HG03039 (cell line): ENCODE results near the gene CDK5RAP3.

Experiments used
- ATAC-seq: cut with Tn5 transposase; IDR thresholded peaks from one replicate; pipeline ENCODE4 v1.9.1; 2021; ENCODE audit warnings: mild to moderate bottlenecking, moderate library complexity; ENCODE audit not compliant: unreplicated experiment

CDK5RAP3 gene

GRCh38 chr17:47948706-47949196, 22.2 kb upstream of the CDK5RAP3 start:
- no peak for ATAC-seq

GRCh38 chr17:47949197-47949759, 21.6 kb upstream of the CDK5RAP3 start:
- peak; percentile 52 for ATAC-seq

- ATAC-seq = no peak
These were observed 21.0 kb upstream of the CDK5RAP3 start for GRCh38 chr17:47949946-47950345.

- ATAC-seq = no peak
These were observed 20.5 kb upstream of the CDK5RAP3 start for GRCh38 chr17:47950448-47950847.

- ATAC-seq = no peak
These were observed 18.5 kb upstream of the CDK5RAP3 start for GRCh38 chr17:47952171-47953021.

GRCh38 chr17:47953909-47954308, 17.0 kb upstream of the CDK5RAP3 start:
- no peak for ATAC-seq

- ATAC-seq = no peak
These were observed 15.1 kb upstream of the CDK5RAP3 start for GRCh38 chr17:47955497-47956461.

- no peak for ATAC-seq
These were observed 13.9 kb upstream of the CDK5RAP3 start for GRCh38 chr17:47956791-47957590.

- no peak for ATAC-seq
These were observed 13.1 kb upstream of the CDK5RAP3 start, which contains the start of gene PRR15L for GRCh38 chr17:47957591-47958490. Gene PRR15L, minus strand, starts transcription at chr17:47957883. Its CDS starts 4,649 bp downstream, at chr17:47953234.

GRCh38 chr17:47959825-47960655, 10.9 kb upstream of the CDK5RAP3 start:
- ATAC-seq = no peak

- ATAC-seq = no peak
These were observed 9.5 kb upstream of the CDK5RAP3 start for GRCh38 chr17:47961406-47961805.

- ATAC-seq = no peak
These were observed 8.0 kb upstream of the CDK5RAP3 start for GRCh38 chr17:47962901-47963300.

- no peak for ATAC-seq
These were observed 6.1 kb upstream of the CDK5RAP3 start for GRCh38 chr17:47964856-47965255.

- no peak for ATAC-seq
These were observed 4.8 kb upstream of the CDK5RAP3 start for GRCh38 chr17:47966079-47966519.

GRCh38 chr17:47967607-47968252, 3.2 kb upstream of the CDK5RAP3 start:
- ATAC-seq = no peak

GRCh38 chr17:47968836-47969235, 2.1 kb upstream of the CDK5RAP3 start:
- ATAC-seq = no peak

- ATAC-seq = no peak
These were observed 786 bp upstream of the CDK5RAP3 start for GRCh38 chr17:47969930-47970724.
